KG1 (cell line): ENCODE data around the gene ATG9B.
A peak's percentile ranks its signal among the peaks of the same experiment; 100 is the strongest.
"Not testable (repeated sequence)": the region's sequence is repeated elsewhere in the genome, so short reads cannot be mapped to it uniquely, and the experiment has no call there.

Experiments
- DNase-seq: peaks from one replicate; lab custom pipeline; 2025; lab: John Stamatoyannopoulos, UW

ATG9B gene

DNA sequence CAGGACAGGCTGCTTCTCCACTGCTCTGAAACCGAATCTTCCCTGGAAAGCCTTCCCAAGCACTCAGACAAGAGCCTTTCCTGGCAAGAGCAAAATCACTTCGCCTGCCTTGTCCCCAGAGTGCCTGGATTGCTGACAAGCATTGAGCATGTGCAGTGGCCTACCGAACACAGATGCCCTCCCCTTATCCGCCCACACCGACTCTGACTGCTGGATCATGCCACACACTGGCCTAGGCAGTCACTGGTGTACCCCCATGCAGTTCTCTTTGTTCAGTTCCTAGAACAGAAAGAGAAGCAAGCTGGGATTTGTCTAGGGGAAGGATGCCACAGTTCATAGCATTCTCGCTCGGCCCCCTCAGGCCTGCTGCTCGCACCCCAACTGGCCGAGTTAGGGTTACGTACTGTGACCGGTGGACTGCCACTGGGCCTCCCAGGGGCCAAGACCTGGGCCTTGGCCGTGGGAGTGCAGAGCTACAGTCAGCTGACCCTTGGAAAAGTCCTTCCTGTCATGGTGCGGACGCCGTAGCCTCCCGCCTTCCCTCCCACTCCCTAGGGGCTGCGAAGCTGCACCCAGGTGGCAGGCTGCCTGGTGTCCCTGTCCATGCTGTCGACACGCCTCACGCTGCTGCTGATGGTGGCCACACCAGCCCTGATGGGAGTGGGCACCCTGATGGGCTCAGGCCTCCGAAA lies 10.9 kb upstream of the ATG9B start:
- DNase-seq = no peak

DNA sequence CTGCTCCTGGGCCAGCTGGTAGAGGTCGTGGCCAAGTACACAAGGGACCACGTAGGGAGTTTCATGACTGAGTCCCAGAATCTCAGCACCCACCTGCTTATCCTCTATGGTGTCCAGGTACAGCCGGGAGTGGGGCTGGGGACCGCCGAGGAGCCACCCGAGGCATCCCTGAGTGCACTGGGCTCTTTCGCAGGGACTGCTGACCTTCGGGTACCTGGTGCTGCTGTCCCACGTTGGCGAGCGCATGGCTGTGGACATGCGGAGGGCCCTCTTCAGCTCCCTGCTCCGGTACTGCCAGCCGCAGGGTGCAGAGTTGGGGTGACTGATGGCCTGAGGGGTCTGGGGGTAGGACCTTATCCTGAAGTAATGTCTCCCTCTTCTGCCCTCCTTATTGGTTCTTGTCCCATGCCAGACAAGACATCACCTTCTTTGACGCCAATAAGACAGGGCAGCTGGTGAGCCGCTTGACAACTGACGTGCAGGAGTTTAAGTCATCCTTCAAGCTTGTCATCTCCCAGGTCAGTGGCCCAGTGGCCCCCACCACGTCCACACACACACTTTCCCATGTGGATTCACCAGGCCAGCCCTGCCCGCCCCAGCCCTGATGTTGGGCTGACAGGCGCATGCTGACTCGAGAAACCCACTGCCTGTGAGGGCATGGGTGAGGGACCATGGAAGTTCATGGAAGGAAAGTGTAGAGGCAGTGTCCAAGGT lies 10.2 kb upstream of the ATG9B start:
- DNase-seq = no peak

DNA sequence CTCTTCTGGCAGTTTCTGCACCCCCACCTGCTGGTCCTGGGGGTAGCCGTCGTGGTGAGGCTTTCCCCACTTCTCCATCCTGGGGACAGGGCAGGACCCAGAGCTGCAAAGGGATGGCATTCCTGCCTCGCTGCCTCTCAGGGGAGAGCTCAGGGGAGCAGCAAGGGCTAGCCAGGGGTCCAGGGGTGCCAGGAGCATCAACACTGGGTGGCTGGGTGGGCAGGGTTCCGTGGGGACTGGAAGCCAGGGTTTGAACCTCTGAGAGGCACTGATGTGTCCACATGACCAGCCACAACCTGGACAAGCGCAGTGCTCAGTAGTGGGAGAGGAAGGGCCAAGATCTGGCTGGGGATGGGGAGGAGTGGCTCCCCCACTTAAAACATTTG lies 9.6 kb upstream of the ATG9B start:
- no peak for DNase-seq

DNA sequence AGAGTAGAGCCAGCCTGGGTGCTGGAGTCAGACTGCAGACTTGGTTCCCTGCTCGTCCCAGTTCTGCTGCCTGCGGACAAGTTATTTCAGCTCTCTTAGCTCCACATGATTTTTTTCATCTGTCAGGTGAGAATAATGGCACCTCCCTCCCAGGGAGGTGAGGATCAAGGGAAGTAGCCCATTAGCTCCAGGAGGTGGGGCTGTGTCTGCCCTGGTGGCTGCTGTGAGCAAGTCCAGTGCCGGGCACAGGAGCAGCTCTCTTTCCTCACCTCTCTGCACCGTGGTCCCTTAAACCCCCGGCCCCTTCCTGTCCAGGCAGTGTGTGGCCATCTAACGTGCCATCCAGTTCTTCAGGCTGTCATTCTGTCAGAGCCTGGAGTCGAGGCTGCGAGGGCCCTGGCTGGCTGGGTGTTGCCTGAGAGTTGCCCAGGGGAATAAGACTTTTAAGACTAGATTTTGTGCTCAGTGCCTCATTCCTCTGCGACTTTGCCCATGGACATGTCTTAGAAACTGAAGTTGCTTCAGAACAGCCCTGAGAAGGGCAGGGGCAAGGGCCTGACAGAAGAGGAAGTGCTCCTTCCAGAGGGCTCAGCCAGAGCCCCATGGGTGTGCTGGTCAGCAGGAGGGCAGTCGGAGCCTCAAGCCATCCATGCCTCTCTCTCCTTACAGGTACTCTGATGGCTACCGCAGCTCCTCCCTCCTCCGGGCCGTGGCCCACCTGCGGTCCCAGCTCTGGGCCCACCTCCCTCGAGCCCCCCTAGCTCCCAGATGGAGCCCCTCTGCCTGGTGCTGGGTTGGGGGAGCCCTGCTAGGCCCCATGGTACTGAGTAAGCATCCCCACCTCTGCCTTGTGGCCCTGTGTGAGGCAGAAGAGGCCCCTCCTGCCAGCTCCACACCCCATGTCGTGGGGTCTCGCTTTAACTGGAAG lies 8.9 kb upstream of the ATG9B start:
- no peak for DNase-seq

DNA sequence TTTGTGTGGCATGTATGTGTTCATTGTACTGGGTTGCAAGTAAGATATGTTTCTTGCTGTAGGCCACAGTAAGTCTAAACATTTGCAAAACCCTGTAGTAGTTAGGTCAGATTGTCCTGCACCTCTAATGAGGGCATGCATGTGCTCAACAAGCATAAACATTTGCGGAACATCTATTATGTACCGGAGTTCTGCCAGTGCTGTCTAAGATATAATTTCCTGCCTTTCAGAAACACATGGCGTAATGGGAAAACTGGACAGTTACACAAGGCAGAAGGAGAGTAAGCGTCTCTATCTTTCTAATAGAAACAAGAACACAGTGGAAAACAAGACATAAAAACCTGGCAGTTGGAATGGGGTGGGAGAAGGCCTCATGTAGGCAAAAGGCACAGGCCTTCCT lies 6.7 kb upstream of the ATG9B start:
- DNase-seq = no peak

DNA sequence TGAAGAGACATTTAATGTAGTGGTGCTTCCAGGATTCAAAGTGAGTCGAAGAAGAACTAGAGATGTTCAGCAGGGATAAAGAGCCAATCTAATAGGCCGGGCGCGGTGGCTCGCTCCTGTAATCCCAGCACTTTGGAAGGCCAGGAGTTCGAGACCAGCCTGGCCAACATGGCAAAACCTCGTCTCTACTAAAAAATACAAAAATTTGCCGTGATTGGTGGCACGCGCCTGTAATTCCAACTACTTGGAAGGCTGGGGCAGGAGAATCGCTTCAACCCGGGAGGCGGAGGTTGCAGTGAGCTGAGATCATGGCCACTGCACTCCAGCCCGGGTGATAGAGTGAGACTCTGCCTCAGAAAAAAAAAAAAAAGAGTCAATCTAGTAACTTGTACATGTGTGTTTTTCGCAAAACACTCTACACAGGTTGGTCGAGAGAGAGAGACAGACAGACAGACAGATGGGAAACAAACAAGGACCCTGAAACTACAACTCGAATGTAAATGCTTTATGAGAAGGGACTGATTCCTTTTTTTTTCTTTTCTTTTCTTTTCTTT lies 4.7 kb upstream of the ATG9B start:
- no peak for DNase-seq

DNA sequence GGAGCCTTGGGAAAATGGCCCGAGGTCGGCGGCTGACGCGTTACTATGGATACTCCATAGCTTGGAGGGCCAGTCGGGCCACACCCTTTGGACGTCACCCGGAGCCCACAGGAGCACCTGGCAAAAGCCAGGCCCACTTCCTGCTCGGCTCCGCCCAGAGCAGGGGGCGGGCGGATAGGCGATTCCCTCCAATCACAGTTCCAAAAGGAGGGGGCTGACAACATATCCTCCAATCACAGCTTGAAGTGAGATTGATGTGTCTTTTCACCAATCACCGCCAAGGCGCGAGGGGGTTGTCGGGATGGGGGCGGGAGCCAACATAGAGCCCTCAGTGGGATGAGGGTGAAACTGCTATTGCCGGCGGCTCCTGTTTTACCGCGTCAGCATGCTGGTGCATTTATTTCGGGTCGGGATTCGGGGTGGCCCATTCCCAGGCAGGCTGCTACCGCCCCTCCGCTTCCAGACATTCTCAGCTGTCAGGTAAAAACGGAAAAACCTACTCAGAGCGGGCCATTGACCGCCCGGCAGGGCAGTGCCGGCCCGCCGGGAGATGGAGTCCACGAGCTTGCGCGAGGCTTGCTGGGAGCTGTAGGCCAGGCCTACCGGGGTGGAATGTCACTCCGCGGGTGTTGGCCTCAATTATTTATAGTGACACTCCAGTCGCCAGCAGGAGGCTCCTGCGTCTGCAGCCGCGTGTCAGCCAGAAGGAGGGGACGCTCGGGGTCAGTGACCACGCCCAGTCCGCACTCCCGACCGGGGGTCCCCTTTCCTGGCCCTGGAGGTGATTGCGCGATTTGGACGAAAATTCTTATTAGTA lies 4.0 kb upstream of the ATG9B start, which contains the start of gene ABCB8:
Gene ABCB8 (plus strand): TSS at position 320 of the 817 bp plus-strand sequence. CDS start 66 bp downstream, at position 386.
- DNase-seq = peak; percentile 43

DNA sequence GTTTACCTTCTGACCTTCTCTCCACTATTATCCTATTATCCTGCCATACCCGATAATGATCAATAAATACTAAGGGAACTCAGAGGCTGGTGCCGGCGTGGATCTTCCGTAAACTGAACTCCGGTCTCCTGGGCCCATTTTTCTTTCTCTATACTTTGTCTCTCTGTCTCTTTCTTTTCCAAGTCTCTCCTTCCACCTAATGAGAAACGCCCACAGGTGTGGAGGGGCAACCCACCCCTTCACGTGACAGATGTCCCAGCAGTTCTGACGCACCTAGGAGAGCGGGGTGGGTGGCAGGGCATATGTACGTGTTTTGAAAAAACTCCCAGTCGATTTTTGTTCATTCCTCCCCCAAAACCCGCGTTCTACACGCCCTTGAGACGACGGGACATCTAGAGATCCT lies 3.4 kb upstream of the ATG9B start:
- not testable (repeated sequence) for DNase-seq

DNA sequence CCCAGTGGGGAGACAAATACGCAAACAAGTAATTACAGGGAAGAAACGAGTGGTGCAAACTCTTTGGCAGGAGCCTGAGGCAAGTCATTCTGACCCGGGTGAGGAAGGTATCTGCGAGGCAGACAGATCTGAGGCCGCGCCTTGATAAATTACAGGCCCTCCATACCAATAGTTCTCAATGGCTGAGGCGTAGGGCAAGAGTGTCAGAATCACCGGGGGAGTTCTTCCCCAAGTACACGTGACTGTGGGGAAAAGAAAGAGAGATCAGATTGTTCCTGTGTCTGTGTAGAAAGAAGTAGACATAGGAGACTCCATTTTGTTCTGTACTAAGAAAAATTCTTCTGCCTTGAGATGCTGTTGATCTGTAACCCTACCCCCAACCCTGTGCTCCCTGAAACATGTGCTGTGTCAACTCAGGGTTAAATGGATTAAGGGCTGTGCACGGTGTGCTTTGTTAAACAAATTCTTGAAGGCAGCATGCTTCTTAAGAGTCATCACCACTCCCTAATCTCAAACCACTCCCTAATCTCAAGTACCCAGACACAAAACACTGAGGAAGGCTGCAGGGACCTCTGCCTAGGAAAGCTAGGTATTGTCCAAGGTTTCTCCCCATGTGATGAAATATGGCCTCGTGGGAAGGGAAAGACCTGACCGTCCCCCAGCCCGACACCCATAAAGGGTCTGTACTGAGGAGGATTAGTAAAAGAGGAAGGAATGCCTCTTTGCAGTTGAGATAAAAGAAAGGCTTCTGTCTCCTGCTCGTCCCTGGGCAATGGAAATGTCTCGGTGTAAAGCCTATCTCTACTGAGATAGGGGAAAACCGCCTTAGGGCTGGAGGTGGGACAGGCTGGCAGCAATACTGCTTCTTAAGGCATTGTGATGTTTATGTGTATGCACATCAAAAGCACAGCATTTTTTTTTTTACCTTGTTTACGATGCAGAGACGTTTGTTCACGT lies 2.8 kb upstream of the ATG9B start:
- not testable (repeated sequence) for DNase-seq

DNA sequence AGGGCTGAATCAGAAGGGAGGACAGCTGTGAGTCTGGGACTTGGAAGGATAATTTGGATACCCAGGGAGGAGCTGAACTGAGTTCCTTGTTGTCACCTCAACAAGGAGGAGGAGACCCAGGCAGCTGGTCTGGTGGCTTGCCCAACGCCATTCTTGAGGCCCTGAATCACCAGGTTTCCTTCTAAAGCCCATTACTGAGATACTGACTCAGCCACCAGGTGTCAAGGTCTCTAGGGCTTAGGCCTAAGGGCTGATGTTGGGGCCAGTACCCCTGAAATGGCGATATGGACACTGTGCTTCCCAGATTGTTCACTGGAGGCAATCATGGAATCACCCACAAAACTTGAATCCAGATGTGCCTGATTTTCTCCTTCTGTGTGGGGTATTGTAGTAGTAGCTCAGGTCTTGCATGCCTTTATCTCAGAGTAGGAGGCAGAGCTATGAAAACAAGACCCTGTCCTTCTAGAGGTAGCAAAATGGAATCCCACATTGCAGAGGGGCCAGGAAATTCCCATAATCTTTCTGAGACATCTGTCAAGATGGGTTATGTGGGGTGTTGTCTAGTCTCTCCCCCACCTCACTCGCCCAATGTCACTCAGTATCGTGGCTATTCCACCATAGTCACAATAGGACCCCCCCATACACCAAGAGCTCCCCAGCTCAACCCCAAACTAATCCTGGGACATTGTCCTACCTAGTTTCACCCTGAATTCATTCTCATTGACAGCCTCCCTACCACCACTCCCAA lies 1.8 kb upstream of the ATG9B start:
- DNase-seq = no peak

DNA sequence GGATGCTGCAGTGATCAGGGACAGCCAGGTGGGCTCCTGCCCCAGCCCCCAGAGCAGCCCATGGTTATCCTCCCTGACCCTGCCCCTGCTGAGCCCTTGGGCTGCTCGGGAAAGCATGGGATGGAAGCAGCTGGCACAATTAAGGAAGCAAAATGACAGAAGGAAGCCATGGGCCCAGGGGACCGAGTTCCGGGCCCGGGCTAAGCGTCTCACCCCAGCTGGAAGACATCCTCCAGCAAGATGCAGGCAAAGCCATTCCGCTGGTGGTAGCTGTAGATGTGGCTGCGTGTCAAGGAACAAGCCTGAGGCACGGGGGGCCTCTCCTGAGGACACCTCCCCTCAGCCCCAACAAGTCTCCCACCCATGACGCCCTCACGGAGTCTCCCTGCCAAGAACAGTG lies 1.1 kb downstream of the ATG9B start:
- no peak for DNase-seq

DNA sequence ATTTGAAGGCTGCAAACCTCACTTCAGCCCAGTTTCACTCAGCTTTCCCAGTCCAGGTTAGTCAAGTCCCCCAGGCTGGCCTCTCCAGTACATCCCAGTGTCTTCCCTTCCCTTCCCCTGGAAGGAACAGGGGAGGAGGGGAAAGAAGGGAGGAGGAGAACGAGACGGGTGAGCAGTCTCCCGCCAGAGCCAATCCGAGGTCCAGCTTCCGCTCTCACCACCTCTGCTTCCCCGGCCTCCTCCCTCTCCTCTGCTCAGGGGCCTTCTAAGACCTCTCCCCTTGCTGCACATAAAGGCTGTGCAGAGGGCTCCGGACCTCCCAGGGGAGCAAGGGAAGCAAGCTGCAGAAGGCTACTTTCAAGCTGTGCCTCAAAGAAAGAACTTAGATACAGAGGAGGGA lies 4.1 kb downstream of the ATG9B start:
- DNase-seq = no peak

DNA sequence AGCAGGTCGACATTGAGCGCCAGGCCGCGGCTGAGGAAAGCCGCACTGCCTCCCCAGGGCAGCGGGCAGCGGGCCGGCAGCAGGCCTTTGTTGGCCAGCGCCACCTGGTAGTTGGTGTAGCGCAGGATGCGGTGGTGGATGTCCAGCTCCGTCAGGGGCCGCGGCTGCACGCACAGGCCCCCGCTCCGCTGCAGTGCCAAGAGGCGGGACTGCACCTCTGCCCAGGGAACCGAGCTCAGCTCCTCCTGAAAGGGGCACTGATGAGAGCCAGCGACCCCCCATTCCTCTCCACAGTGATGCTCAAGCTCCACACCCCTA lies 5.2 kb downstream of the ATG9B start:
- no peak for DNase-seq

DNA sequence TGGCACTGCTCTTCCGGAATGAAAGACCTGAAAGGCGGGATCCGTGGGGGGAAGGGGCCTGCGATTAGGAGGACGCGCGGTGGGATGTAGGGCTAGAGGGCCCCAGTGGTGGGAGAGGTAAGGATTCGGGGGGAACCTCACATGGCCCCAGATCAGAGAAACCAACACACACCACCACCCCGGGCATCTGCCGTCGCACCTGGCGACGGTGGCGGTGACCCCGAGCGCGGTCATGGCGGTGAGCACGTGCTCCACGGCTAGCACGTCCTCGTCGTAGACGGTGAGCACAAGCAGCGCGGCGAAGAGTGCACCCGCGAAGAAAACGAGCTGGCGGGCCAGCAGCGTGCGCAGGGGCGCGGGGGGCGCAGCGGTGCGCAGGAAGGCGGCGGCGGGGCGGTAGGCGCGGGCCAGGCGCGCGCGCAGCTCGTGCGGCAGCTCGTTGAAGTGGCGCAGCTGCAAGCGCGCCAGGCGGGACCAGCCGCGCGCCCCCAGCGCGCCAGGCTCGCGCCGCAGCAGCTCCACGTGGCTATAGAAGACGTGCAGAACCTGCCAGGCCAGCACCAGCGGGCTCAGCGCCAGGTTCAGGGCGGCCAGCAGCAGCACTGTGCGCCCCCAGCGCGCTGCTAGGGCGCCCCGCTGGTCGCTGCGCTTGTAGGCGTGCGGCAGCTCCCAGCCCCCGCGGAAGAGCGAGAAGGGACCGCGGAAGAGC lies 5.7 kb downstream of the ATG9B start:
- no peak for DNase-seq

DNA sequence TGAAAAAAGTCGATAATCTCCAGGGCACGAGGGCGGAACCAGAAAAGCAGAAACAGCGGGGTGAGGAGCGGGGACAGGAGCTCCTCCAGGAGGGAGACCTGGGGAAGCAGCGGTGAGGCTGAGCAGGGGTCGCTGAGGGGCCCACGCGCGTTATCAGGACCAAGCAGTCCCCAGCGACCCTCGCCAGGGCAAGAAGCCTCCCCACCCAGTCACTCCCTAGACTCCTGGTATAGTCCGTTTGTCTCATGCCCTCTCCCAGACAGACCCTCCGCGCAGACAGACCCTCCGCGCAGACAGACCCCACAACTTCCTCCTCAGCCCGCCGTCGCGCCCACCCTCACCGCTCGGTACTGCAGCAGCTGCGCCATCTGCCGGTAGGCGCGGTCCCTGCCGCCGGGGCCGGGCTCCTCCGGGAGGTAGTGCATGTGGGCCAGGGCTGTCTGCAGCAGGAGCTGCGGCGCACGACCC lies 6.3 kb downstream of the ATG9B start:
- DNase-seq = no peak

DNA sequence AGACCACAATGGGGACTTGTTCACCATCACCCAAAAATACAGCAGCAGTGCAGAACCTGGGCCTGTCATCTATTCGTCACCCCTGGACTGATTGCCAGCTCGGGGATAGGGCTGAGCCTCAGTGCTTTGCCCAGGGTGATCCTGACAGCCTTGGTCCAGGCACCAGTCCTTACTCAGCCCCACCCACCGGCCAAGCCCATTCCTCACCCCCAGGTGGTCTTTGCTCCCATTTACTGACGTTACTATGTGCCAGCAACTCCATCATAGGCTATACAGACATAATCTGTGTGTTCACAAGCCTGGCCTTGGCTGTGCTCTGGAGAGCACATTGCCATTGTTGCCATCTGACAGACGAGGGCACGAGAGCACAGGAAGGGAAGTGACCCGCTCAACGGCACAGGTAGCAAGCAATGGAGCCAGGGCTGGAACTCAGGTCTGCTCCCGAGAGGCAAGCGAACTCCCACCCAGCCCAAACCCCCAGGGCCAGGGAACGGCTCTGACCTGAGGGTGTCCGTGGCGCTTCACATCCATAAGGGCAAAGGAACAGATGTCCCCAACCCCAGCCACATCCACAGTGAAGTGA lies 6.8 kb downstream of the ATG9B start:
- no peak for DNase-seq

DNA sequence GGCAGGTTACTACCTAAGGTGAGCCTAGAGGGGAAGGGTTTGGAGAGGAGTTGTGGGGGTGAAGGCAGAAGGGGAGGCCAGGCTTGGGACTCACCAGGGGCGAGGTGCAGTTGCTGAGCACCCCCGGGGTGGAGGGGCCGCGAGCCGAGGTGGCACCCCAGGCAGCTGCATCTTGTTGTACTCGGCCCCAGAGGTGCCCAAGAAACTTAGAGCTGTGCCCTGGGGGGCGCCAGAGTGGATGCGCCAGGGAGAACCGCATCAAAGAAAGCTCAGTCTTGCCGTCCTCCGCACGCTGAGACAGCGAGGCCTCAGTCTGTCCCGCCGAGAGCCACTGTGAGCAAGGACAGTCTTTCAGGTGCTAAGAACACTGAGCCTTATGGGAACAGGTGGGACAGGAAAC lies 7.4 kb downstream of the ATG9B start:
- DNase-seq = no peak

DNA sequence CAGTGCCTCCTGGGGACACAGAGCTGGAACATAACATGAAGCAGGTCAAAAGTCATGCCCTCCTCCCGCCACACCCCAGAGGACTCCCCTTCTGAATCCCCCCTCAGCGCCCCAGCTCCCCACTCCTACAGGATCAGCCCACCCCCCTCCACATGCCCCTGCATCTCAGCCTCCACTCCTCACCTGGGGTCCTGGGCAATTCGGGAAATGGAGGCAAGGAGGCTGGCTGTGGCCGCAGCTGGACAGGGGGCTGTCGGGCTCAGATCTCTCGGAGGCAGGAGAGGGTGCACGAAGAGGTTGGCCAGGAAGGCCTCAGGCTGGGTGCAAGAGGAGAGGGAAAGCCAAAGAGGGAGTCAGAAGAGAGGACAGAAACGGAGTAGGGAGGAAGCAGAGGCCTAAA lies 7.8 kb downstream of the ATG9B start:
- DNase-seq = no peak

DNA sequence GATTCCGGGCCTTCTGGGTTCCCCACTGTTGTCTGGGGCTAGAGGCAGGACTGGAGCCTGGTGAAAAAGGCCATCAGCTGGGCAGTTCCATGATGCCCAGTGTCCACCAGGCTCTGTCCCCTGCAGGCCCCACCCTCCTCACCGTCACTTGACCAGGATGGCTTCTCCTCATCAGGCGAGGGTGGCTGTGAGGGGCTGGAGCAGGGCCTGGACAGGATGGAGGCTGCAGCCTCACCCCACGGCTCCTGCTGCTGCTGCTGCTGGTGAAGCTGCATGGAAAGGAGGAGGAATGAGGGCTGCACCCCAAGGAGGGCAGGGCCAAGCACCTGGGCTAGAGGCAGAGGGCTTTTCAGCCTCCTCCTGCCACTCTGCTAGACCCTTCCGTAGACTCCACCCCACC lies 8.3 kb downstream of the ATG9B start:
- no peak for DNase-seq
